HG02571 (cell line): ENCODE measurements around the gene MRPL4.
A peak's percentile ranks its signal among the peaks of the same experiment; 100 is the strongest.
"Not testable (repeated sequence)": the region's sequence is repeated elsewhere in the genome, so short reads cannot be mapped to it uniquely, and the experiment has no call there.

Source experiments
- ATAC-seq: cut with Tn5 transposase; IDR thresholded peaks from one replicate; pipeline ENCODE4 v1.9.1; 2021; ENCODE audit warnings: mild to moderate bottlenecking, moderate library complexity; ENCODE audit not compliant: unreplicated experiment

Gene MRPL4

GRCh38 chr19:10230173-10230860 lies 21.7 kb upstream of the MRPL4 start:
- ATAC-seq: peak; percentile 6

- peak; percentile 30 for ATAC-seq
Observed at GRCh38 chr19:10230861-10231611, 21.0 kb upstream of the MRPL4 start, which contains the start of gene S1PR2. TSS of gene S1PR2 (minus strand) at chr19:10231331. CDS start at chr19:10224905, 6,426 bp downstream.

GRCh38 chr19:10231612-10232228 lies 20.3 kb upstream of the MRPL4 start:
- ATAC-seq: no peak

- ATAC-seq: no peak
Observed at GRCh38 chr19:10233946-10234345, 18.1 kb upstream of the MRPL4 start.

GRCh38 chr19:10235003-10235402 lies 17.0 kb upstream of the MRPL4 start:
- ATAC-seq: no peak

GRCh38 chr19:10235409-10235808 lies 16.6 kb upstream of the MRPL4 start:
- not testable (repeated sequence) for ATAC-seq

- ATAC-seq: no peak
Observed at GRCh38 chr19:10237702-10238101, 14.3 kb upstream of the MRPL4 start.

GRCh38 chr19:10238172-10238783 lies 13.7 kb upstream of the MRPL4 start:
- ATAC-seq: no peak

- ATAC-seq: not testable (repeated sequence)
Observed at GRCh38 chr19:10241826-10242449, 10.1 kb upstream of the MRPL4 start.

- no peak for ATAC-seq
Observed at GRCh38 chr19:10243606-10244005, 8.4 kb upstream of the MRPL4 start.

GRCh38 chr19:10245189-10245939 lies 6.7 kb upstream of the MRPL4 start:
- no peak for ATAC-seq

- no peak for ATAC-seq
Observed at GRCh38 chr19:10246511-10246910, 5.5 kb upstream of the MRPL4 start.

- no peak for ATAC-seq
Observed at GRCh38 chr19:10252707-10253106, 693 bp downstream of the MRPL4 start.

GRCh38 chr19:10254244-10254643 lies 2.2 kb downstream of the MRPL4 start:
- ATAC-seq: no peak

- ATAC-seq: no peak
Observed at GRCh38 chr19:10255358-10255757, 3.3 kb downstream of the MRPL4 start.

GRCh38 chr19:10256551-10256950 lies 4.5 kb downstream of the MRPL4 start:
- ATAC-seq: no peak

- no peak for ATAC-seq
Observed at GRCh38 chr19:10256970-10257615, 5.1 kb downstream of the MRPL4 start.

- ATAC-seq: no peak
Observed at GRCh38 chr19:10258080-10258710, 6.2 kb downstream of the MRPL4 start.

- ATAC-seq: no peak
Observed at GRCh38 chr19:10259162-10259905, 7.3 kb downstream of the MRPL4 start.
